Measurements from ENCODE around the gene PAXX.
"Not testable (repeated sequence)": the region's sequence is repeated elsewhere in the genome, so short reads cannot be mapped to it uniquely, and the experiment has no call there.

- TF ChIP-seq CTCF (conservative IDR thresholded peaks at IDR 0.05; ENCODE audit: low read depth, low read length); EZH2 (IDR thresholded peaks at IDR 0.05; ENCODE audit: low read length, unreplicated experiment); EZH2phosphoT487 (IDR thresholded peaks at IDR 0.05; ENCODE audit: borderline replicate concordance, low read length): not testable (repeated sequence)
These were observed 41.3 kb downstream of the PAXX start for GRCh38 chr9:137033481-137033880.
